ENCODE data around the gene LYPD5. TPM values are rescaled to one million over a fixed set of nuclear protein-coding genes. Genes with fewer than 3 reads are reported as not detected.

LYPD5 gene
- total RNA-seq, 1 experiment from 2014 or later = not detected

DNA sequence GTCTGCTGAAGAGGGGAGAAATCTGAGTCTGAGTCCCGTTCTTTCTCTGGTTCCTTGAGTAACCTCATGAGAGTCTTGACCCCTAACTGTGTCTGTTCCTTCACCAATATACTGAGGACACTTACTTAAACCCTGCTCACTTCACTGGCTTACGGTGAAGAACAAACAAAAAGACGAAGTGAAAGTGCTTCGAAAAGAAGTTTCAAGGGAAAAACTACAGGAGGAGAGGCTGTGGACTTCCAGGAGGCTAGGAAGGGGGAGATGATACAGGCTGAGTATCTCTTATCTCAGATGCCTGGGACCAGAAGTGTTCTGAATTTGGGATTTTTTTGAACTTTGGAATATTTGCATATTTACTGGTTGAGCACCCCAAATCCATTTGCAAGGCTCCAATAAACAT, 53.6 kb downstream of the LYPD5 start:
- 0 out of 2 replicates have a peak overlapping the region, but pooled peaks have one; percentile 35 for H3K9ac ChIP-seq (ENCODE audit: low read length)
- no peaks in the 10 kb centered on the region for H3K9me2 ChIP-seq (replicated peaks; ENCODE audit: insufficient read depth, low read length)
- no peak overlapping the region for H2AFZ ChIP-seq (ENCODE audit: low read length)
- H3K4me1 ChIP-seq (ENCODE audit: low read length) = peaks cover 23% of the 10 kb centered on the region
- no peak overlapping the region for H3K27ac ChIP-seq (ENCODE audit: low read length)
- peaks cover 21% of the 10 kb centered on the region for H3K79me2 ChIP-seq (ENCODE audit: low read length)
- H3K4me3 ChIP-seq (ENCODE audit: low read length) = no peak overlapping the region
- H3K36me3 ChIP-seq (ENCODE audit: insufficient read depth, low read length) = peaks cover 4% of the 10 kb centered on the region; the same call in 1 of the 2 replicates
- H3K4me2 ChIP-seq (ENCODE audit: low read depth, low read length, poor library complexity, severe bottlenecking) = no peak overlapping the region
- H3K27me3 ChIP-seq (ENCODE audit: low read length) = no peaks in the 10 kb centered on the region
- DNase-seq = no peak
- no peaks in the 10 kb centered on the region for H3K9me3 ChIP-seq (ENCODE audit: low read length)
- H4K20me1 ChIP-seq (ENCODE audit: insufficient read depth, low read depth, low read length) = no peaks in the 10 kb centered on the region

DNA sequence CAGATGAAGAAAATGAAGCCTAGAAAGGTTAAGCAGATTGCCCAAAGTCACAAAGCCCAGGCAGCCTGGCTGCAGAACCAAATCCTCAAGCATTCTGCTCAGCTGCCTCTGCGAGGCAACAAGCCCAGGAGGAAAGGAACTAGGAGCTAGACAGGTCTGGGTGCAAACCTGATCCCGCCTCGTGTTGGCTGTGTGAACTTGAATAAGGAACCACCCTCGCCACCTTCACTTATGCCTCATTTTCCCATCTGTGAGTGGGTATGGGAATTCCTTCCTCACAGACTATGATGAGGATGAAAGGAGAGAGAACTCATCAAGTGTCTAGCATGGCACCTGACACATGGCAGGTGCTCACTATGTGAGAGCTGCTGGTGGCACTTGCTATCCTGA, 54.0 kb downstream of the LYPD5 start:
- Histone ChIP-seq H3K9ac (ENCODE audit: low read length) (no peak overlapping the region), H3K9me2 (replicated peaks; ENCODE audit: insufficient read depth, low read length) (no peaks in the 10 kb centered on the region), H4K20me1 (ENCODE audit: insufficient read depth, low read depth, low read length) (no peaks in the 10 kb centered on the region), H3K4me1 (ENCODE audit: low read length) (peaks cover 18% of the 10 kb centered on the region), H3K9me3 (ENCODE audit: low read length) (no peaks in the 10 kb centered on the region), H3K79me2 (ENCODE audit: low read length) (peaks cover 16% of the 10 kb centered on the region), H3K36me3 (ENCODE audit: insufficient read depth, low read length) (peaks cover 4% of the 10 kb centered on the region), H3K27ac (ENCODE audit: low read length) (no peak overlapping the region), H2AFZ (ENCODE audit: low read length) (no peak overlapping the region), H3K4me2 (ENCODE audit: low read depth, low read length, poor library complexity, severe bottlenecking) (no peak overlapping the region), H3K27me3 (ENCODE audit: low read length) (no peaks in the 10 kb centered on the region), H3K4me3 (ENCODE audit: low read length) (no peak overlapping the region)
- DNase-seq = no peak

DNA sequence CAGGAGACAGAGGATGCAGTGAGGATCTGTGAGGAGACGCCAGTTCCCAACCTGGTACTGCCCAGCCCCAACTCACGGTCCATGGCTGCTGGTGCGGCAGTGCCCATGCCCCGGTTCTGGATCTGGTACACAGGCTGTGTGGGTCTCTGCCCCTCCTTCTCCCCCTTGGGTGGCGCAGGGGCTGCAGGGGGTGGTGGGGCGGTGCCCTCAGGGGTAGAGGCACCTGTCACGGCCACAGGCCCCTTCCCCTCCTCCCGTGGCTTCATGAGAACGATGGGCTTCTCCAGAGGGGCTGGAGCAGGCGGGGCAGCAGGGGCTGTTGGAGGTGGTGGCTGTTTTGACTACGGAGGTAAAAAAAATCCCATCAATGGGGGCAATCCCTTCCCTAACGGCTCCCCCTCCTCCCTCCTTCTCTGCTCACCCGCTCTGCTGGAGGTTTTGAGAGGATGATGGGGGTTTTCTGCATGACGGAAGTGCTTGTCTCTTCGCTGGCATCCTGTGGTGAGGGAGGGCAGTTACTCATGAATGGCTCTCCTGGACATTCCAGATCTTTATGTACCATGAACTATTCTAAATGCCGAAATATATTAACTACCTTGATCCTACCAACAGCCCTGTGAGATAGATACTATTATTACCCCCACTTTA, 54.6 kb downstream of the LYPD5 start:
- Histone ChIP-seq H3K4me1 (ENCODE audit: low read length) (peaks cover 15% of the 10 kb centered on the region), H3K27ac (ENCODE audit: low read length) (no peak overlapping the region), H3K9me3 (ENCODE audit: low read length) (no peaks in the 10 kb centered on the region), H3K4me2 (ENCODE audit: low read depth, low read length, poor library complexity, severe bottlenecking) (no peak overlapping the region), H3K9ac (ENCODE audit: low read length) (no peak overlapping the region), H4K20me1 (ENCODE audit: insufficient read depth, low read depth, low read length) (no peaks in the 10 kb centered on the region), H3K9me2 (replicated peaks; ENCODE audit: insufficient read depth, low read length) (no peaks in the 10 kb centered on the region), H3K36me3 (ENCODE audit: insufficient read depth, low read length) (peaks cover 4% of the 10 kb centered on the region), H3K4me3 (ENCODE audit: low read length) (no peak overlapping the region), H2AFZ (ENCODE audit: low read length) (no peak overlapping the region), H3K27me3 (ENCODE audit: low read length) (no peaks in the 10 kb centered on the region), H3K79me2 (ENCODE audit: low read length) (peaks cover 11% of the 10 kb centered on the region; the same call in 1 of the 2 replicates)
- no peak for DNase-seq

Other genes starting within 250 kb of the LYPD5 start
- 40.6 and 70.1 TPM in 2 replicates for gene XRCC1, start 226.9 kb downstream of the LYPD5 start, total RNA-seq (2014; rRNA removed; shearing (Covaris generic); ENCODE audit: low replicate concordance)
- 3.6 TPM in 1 of 2 replicates, not detected in the other for gene PINLYP, start 226.6 kb downstream of the LYPD5 start, total RNA-seq (2014; rRNA removed; shearing (Covaris generic); ENCODE audit: low replicate concordance)
- gene IRGQ, start 206.3 kb downstream of the LYPD5 start, total RNA-seq (2014; rRNA removed; shearing (Covaris generic); ENCODE audit: low replicate concordance) = 10.1 and 10.8 TPM in 2 replicates
- gene ZNF576, start 205.9 kb downstream of the LYPD5 start, total RNA-seq (2014; rRNA removed; shearing (Covaris generic); ENCODE audit: low replicate concordance) = 6.2 and 9.1 TPM in 2 replicates
- not detected in 2 replicates for gene SRRM5, start 190.4 kb downstream of the LYPD5 start, total RNA-seq (2014; rRNA removed; shearing (Covaris generic); ENCODE audit: low replicate concordance)
- 37.9 and 94.7 TPM in 2 replicates for gene ZNF428, start 182.8 kb downstream of the LYPD5 start, total RNA-seq (2014; rRNA removed; shearing (Covaris generic); ENCODE audit: low replicate concordance)
- not detected in 2 replicates for gene CADM4, start 162.6 kb downstream of the LYPD5 start, total RNA-seq (2014; rRNA removed; shearing (Covaris generic); ENCODE audit: low replicate concordance)
- not detected in 2 replicates for gene PLAUR, start 132.3 kb downstream of the LYPD5 start, total RNA-seq (2014; rRNA removed; shearing (Covaris generic); ENCODE audit: low replicate concordance)
- not detected in 2 replicates for gene IRGC, start 86.4 kb downstream of the LYPD5 start, total RNA-seq (2014; rRNA removed; shearing (Covaris generic); ENCODE audit: low replicate concordance)
- 11.0 and 27.8 TPM in 2 replicates for gene SMG9, start 47.5 kb downstream of the LYPD5 start, total RNA-seq (2014; rRNA removed; shearing (Covaris generic); ENCODE audit: low replicate concordance)
- 0.32 TPM in 1 of 2 replicates, not detected in the other for gene KCNN4, start 21.5 kb downstream of the LYPD5 start, total RNA-seq (2014; rRNA removed; shearing (Covaris generic); ENCODE audit: low replicate concordance)
- 14.4 and 18.5 TPM in 2 replicates for gene ZNF283, start 24.9 kb upstream of the LYPD5 start, total RNA-seq (2014; rRNA removed; shearing (Covaris generic); ENCODE audit: low replicate concordance)
- 0.22 and 2.6 TPM in 2 replicates for gene ZNF404, start 81.5 kb upstream of the LYPD5 start, total RNA-seq (2014; rRNA removed; shearing (Covaris generic); ENCODE audit: low replicate concordance)
- 17.5 and 21.7 TPM in 2 replicates for gene ZNF45, start 132.8 kb upstream of the LYPD5 start, total RNA-seq (2014; rRNA removed; shearing (Covaris generic); ENCODE audit: low replicate concordance)
- gene ZNF221, start 148.8 kb upstream of the LYPD5 start, total RNA-seq (2014; rRNA removed; shearing (Covaris generic); ENCODE audit: low replicate concordance) = 0.19 TPM in 1 of 2 replicates, not detected in the other
- not detected in 2 replicates for gene ZNF155, start 181.7 kb upstream of the LYPD5 start, total RNA-seq (2014; rRNA removed; shearing (Covaris generic); ENCODE audit: low replicate concordance)
- gene ZNF230, start 200.5 kb upstream of the LYPD5 start, total RNA-seq (2014; rRNA removed; shearing (Covaris generic); ENCODE audit: low replicate concordance) = 2.9 and 4.3 TPM in 2 replicates
- 1.6 and 1.7 TPM in 2 replicates for gene ZNF222, start 222.9 kb upstream of the LYPD5 start, total RNA-seq (2014; rRNA removed; shearing (Covaris generic); ENCODE audit: low replicate concordance)
- gene ZNF223, start 249.6 kb upstream of the LYPD5 start, total RNA-seq (2014; rRNA removed; shearing (Covaris generic); ENCODE audit: low replicate concordance) = 0.65 TPM in 1 of 2 replicates, not detected in the other

Measured in Karpas-422 (cell line).